ENCODE data around the gene AGMO. TPM values are rescaled to one million over a fixed set of nuclear protein-coding genes. Genes with fewer than 3 reads are reported as not detected.

AGMO gene
- total and polyA plus RNA-seq, 2 of the 8 experiments (the other 6 are each of a cell fraction or from before 2014, with no cell fraction given) = 0.22 to 0.45 TPM

GRCh38 chr7:15594461-15594860, 32.6 kb upstream of the AGMO start (continued):
- TF ChIP-seq RBBP5 (IDR thresholded peaks at IDR 0.05; ENCODE audit: borderline replicate concordance, low read depth, low read length) = no peak
- TF ChIP-seq GTF2F1 (IDR thresholded peaks at IDR 0.05; ENCODE audit: borderline replicate concordance, low read depth, low read length) = no peak
- no peak for TF ChIP-seq POLR2A (IDR thresholded peaks at IDR 0.05; ENCODE audit: control extremely low read depth in 1 of 2, low read depth in 2 of 2, low read length in 2 of 2)
- no peak for TF ChIP-seq SUZ12 (IDR thresholded peaks at IDR 0.05; ENCODE audit: low read length)
- no peak for TF ChIP-seq SRF (IDR thresholded peaks at IDR 0.05; ENCODE audit: low read depth, low read length)
- no peak for TF ChIP-seq MAX (IDR thresholded peaks at IDR 0.05)
- TF ChIP-seq EGR1 (IDR thresholded peaks at IDR 0.05; ENCODE audit: borderline replicate concordance, low read depth, low read length) = no peak
- no peak for TF ChIP-seq ATF2 (IDR thresholded peaks at IDR 0.05; ENCODE audit: low read length)
